NCI-H146 (cell line): ENCODE data around the gene TBC1D2.
"Not testable (repeated sequence)": the region's sequence is repeated elsewhere in the genome, so short reads cannot be mapped to it uniquely, and the experiment has no call there.

Source experiments
- DNase-seq: peaks from one replicate; lab custom pipeline; 2025; lab: John Stamatoyannopoulos, UW

Gene TBC1D2

DNA sequence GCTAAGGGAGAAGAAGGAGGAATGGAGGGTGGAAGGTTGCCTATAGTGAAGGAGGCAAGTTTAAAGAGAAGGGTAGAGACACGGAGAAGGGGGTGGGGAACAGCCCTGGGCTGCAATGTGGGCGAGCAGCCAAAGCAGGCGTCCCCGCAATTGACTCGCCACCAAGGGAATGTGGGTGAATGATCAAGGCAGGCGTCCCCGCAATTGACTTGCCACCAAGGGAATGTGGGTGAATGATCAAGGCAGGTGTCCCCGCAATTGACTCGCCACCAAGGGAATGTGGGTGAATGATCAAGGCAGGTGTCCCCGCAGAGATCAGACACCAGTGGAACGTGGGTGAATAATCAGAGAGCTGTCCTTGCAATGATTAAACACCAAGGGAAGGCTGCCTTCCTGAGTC lies 14.8 kb upstream of the TBC1D2 start:
- not testable (repeated sequence) for DNase-seq

DNA sequence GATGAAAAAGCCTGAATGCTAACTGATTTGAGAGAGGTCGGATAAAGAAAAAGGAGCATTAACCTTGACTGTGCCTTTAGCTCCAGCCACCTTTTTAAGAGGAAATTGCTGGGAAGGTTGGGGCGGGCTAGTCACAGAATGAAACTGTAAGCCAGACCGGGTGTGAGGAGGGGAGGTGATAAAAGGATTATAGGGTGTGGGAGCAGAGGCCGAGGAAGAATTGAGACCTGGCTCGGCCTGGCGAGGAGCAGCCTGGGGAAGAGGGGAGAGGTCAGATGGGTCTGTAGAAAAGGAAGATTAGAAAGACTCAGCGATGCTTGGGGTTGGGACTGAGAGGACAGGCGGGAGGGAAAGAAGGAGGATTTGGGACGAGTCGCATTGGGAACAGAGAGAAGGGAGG lies 14.2 kb upstream of the TBC1D2 start:
- not testable (repeated sequence) for DNase-seq

DNA sequence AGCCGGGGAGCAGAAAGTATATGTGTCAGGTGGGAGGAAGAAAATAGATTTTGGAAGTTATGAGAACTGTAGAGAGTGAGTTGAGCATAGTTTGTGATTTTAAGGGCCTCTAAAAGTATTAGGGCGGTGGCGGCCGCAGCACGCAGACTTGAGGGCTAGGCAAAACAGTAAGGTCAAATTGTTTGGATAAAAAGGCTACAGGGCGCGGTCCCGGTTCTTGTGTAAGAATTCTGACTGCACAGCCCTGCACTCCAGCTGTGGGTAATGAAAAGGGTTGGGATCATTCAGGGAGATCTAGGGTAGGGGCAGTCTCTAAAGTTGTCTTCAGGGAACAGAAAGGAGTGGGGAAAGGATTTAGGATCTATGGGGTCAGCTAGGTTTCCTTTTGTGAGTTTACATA lies 12.1 kb upstream of the TBC1D2 start:
- not testable (repeated sequence) for DNase-seq

DNA sequence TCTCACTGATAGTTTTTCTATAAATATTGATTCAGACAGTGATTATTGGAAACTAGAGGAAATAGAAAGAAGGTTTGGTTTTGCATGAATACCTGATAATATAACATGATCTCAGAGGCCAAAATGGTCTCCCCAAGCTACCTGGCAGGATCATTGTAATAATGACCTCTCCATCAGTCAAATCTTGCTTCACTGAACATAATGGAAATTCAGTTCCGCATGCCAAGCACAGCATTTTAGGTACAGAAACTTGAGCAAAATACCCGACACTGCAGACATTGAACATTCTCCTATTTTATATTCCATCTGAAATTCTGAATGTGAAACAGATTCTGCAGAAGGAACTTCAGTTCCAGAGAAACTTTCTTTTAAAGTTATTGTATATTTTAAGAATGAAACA lies 9.1 kb upstream of the TBC1D2 start:
- no peak for DNase-seq

DNA sequence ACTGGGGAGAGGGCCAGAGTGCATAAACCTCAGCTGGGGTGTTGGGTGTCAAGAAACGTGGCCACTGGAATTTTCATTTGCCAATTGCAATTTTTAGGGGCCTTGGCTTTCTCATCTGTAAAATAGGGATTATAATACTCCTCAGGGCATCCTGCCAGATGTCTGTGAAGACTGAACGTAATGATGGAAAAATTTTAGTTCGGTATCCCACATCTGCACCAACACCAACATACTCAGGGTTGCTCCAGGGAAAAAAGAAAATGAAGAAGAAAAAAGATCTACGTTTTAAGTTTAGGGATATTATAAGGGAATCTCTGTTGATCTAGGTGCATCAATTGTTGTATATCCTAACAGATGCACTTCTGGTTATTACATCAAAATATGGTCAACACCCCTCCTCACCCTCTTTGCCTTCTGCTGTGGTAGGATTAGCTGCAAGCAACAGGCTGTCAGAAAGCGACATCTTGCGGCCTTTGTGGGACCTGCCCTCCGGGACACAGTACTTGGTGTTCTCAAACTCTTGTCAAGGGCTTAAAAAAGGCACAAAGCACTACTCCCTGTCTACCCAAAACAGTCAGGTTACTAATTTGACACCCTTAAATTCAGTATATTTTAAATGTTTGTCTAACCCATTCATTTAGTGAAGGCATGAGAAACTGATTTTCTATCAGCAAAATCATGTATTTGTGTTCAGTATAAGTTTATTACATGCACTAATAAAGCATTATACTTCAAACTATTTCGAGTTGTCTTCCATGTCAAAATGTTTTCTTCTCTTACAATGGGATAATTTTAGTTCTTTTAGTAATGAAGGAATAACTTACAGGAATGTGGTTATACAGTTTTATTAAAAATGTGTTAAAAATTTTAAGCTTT lies 8.3 kb upstream of the TBC1D2 start:
- peak; percentile 63 for DNase-seq

DNA sequence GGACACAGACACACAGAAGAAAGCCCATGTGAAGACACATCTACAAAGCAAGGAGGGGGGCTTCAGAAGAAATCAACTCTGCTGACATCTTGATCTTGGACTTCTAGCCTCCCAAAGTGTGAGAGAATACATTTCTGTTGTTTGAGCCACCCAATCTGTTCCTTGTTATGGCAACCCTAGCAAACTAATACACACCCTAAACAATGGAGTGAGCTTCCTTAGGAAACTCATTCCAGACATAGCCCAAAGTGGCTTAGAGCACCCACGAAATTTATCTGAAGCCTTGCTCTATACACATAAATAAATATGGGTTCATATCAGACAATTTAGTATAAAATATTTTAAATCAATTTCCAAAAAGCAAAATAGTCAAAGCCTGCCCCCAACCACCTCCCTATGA lies 7.6 kb upstream of the TBC1D2 start:
- no peak for DNase-seq

DNA sequence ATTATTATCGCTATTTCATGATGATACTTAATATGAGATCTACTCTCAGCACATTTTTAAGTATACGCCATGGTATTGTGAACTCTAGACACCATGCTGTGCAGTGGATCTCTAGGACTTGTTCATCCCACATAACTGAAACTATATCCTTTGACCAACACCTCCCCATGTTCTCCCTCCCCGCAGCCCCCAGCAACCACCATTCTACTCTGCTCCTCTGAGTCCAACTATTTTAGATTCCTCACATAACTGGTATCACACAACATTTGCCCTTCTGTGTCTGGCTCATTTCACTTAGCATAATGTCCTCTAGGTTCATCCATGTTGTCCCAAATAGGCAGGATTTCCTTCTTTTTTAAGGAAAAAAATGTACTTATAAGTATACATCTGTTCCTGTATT lies 6.6 kb upstream of the TBC1D2 start:
- DNase-seq: no peak

DNA sequence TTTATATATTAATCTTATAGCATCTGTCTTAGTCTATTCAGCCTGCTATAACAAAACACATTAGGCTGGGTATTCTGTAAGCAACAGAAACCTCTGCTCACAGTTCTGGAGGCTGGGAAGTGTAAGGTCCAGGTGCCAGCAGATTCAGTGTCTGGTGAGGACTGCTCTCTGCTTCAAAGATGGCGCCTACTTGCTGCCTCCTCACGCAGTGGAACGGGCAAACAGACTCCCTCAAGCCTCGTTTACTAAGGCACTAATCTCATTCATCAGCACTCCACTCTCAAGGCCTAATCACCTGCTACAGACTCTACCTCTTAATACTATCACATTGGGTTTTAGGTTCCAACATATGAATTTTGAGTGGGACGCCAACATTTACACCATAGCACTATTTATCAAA lies 5.2 kb upstream of the TBC1D2 start:
- no peak for DNase-seq

DNA sequence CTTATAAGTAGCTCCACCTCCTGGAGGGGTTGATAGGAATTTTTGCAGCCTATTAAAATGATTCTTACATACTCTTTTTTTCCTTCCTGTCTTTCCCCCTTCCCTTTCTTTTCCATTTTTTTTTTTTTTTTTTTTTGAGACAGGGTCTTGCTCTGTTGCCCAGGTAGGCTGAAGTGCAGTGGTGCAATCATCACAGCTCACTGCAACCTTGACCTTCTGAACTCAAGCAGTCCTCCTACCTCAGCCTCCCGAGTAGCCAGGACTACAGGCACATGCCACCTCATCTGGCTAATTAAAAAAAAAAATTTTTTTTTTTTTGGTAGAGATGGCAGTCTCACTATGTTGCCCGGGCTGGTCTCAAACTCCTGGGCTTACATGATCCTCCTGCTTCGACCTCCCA lies 4.3 kb upstream of the TBC1D2 start:
- no peak for DNase-seq

DNA sequence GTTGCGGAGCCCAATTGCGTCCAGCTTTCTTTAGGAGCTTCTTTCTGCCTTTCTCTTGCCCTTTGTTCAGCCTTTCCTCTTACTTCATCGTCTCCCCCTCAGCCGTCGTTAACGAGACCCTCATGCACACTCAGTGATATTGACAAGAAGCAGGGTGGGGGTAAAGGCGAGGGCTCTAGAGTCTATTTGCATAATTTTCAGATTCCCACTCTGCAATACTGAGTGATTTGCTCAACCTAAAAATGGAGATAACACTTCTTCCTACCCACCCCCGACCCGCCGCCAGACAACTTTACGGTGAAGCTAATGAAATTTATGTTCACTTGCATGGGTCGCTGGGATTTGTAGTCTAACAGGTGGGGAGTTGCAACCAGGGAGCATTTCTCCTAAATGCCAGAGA lies 1.3 kb upstream of the TBC1D2 start:
- DNase-seq: peak; percentile 23

DNA sequence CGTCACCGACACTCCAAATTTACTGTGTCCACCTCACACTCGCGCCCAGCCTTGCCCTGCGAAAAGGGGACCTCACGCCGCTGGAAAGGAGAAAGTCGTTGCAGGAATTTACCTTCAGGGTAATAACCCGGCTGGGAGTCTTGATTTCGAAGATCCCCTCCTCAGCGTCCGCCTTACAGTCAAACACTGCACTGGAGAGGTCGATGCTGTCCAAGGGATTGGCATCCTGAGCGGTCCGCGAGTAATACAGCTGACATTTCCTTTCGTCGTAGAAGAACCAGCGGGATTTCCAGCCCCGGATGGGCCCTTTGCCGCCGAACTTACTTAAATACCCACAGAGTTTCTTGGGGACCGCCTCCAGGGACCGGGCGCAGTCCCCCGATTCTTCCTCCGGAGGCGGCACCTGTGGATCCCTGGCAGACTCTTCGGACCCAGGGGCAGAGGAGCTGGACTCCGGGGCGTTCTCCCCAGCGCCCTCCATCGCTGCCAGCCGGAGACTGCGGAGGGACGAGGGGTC lies 330 bp downstream of the TBC1D2 start:
- DNase-seq: no peak

DNA sequence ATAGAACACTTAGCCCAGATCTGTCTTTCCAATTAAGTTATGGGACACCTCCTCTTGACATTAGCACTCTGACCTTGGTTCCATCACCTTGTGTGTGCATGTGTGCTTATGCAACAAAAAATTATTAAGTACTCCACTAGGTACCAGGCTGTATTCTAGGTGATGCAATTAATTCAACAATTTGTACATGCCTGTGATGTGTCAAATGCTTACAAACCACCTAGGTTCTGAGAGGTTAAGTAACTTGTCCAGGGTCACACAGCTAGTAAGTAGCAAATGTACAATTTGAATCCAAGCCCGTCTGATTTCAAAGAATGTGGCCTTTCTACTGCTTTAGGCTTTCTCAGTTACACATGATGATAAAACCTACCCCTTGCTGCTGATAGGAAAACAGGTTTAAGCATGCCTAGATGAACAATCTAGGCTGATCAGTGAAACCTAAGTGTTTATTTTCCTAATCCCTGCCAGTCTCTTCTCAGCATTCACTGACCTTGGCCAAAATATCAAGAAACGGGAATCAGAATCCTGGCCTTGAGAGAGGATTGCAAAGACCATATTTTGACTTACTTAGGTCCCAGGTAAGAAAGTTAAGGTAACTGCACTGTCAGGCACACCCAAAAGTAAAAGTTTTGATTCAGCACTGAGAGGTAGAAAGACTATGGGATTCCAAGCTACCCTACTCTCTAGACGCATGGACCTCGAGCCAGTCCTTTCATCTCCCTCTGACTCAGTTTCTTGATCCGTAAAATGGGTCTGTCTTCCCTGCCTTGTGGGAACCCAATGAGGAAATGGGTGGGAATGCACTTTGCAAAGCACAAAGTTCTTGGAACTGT lies 1.0 kb downstream of the TBC1D2 start:
- no peak for DNase-seq

DNA sequence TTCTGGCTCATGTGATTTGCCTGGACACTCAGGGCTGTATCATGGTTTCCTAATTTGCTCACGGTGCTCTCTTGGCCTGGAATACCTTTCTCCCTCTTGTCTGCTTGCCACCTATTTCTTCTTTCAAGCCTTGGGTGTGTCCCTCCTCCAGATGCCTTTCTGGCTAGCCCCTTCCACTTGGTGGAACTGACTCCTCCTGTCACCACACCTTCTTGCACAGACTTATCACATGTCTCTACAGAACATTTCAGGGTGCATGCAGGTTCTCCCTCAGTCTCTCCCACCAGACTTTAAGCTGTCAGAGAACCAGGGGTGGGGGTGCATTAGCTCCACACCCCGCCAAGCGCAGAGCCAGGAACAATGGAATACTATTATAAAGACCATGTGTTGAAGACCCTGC lies 1.9 kb downstream of the TBC1D2 start:
- no peak for DNase-seq

DNA sequence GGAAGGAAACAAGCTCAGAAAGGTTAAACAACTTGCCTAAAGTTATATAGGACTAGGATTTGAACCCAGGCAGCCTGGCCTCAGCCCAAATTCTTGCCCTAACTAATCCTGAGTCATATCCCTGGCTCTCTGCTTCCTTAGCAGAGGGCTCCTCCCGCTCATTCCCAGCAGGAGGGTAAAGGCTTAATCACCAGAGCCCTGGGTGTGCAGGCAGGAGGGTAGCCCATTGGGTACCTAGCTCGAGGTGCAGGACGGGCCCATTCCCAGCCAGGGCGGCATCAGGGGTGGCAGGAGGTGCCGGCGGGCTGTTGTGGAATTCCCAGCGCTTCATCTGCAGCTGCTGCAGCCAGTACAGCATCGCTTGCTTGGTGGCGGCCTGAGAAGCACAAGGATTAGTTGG lies 3.9 kb downstream of the TBC1D2 start:
- DNase-seq: no peak

DNA sequence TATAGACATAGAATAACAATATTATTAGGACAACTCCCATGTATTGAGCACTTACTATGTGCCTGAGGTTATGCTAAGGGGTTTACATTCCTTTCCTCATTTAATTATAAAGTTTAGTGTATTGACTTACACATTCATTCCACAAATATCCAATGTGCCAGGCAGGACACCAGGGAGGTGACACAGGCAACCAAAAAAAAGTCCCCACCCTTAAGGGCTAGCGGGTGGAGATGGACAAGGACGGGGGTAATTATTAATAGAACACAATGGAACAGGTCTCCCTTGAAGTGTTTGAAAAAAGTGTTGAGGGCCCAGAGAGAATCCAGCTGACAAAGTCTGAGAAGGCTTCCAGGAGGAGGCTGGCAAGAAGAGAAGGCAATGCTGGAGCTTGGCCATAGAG lies 5.7 kb downstream of the TBC1D2 start:
- DNase-seq: no peak

DNA sequence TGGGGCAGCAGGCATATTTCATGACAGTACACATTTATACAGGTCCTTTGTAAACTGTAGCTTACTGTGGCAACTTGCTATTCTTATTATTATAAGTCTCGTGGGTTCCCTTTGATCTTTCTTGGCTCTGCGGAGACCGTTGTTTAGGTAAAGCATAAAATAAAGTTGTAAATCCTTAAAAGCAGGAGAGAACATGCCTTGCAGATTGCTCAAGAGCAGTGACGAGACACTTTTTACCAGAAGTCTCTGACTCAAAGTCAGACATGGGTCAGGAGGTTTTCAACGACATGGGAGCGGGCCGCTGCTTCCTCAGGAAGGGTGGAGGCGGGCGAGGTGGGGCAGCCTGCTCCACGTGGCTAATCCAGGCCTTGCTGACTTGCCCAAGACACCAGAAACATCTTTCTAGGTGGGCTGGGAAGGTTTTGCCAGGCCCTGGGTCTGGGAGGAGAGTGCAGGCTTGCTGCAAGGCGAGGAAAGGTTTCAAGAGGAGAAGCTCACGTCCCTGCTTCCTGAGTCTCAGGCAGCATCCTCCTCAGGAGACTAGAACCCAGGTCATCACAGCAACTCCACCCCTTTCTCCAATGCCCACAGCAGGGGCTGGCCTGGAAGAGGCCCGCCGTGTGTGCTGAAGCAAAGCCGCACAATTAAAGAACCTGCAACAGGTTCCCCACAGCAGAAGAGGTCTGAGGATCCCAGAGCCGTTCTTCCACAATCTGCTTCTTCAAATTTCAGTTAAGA lies 6.5 kb downstream of the TBC1D2 start:
- no peak for DNase-seq

DNA sequence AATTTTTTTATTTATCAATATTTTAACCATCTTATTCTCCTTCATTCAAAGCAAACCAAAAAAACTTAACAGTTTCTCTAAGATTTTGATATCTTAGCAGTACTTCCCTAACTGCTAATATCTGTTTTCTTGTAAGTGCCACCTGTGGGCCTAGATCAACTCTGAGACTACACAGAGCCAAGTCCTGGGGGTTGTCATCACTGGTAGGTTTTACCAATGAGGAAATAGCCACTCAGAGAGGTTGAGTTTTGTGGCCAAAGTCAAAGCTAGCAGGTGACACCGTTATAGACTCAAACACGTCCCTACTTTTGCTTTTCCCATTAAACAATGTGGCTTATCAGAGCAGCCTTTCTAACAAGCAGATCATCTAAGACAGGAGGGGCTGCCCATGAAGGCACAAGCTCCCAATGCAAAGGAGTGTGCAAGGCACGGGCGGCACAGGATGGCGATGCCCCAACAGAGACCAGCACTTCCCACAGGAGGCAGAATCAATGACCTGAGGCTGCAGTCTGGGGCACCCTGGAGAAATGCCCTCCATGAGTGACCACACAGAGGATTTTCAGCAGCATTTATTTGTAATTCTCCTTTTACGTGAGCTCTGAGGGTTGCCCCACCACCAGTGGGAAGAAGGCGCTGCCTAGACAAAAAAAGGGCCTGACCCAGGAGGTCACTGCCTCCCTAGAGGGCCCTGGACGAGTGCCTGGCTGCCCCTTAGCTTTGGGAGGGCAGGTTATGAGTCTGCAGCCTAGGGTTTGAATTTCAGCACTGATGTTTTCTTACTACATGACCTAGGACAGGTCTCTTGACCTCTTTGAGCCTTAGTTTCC lies 7.4 kb downstream of the TBC1D2 start:
- no peak for DNase-seq

DNA sequence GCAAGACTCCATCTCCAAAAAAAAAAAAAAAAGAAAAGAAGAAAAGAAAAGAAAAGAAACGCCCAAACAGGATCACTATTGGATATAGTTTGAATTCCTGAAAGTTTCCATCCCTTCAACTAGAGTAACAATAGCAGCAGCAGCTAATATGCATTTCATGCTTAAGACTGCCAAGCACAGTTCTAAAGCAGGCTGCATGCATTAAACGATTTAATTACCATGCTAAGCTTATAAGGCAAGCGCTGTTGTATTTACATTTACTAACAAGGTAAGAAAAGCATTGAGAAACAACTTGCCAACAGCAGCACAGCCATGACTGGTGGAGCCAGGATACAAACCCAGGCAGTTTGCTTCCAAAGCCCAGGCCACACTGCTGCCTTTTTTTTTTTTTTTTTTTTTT lies 13.0 kb downstream of the TBC1D2 start:
- DNase-seq: no peak

DNA sequence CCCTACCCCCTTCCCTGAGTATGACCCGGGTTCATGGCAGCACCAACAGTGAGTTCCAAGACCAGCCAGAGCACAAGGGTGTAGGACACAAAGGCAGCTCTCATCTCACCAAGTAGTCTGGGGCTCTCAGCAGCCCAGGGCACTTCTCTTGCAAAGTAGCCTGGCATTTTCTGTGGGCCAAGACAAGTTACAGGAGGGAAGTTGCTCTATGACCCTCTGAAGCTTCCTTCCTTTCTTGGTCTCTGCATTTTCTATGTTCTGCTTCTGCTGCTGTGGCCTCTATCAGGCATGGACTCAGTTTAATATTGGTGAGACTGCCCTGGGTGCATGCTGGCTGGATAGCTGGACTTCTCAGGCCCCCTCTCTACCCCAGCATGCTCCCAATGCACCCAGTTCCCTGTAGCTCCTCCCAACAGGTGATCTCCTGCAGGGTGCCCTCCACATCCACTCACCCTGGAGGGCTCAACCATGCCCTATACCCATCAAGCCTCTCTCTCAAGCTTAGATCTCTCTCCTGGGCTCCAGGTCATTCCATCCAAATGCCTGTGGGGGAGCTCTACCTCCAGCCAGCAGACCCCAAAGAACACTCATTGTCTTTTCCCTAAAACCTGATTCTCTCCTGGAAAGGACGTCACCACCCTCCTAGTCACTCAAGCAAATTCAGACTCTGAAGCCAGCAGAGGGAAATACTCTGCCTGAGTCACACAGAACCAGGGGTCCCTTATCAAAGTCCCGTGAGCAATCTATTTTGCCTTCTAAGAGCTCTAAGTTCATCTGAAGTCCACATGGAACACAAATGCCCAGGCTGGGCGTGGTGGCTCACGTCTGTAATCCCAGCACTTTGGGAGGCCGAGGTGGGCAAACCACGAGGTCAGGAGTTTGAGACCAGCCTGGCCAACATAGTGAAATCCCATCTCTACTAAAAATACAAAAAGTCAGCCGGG lies 13.8 kb downstream of the TBC1D2 start:
- no peak for DNase-seq

DNA sequence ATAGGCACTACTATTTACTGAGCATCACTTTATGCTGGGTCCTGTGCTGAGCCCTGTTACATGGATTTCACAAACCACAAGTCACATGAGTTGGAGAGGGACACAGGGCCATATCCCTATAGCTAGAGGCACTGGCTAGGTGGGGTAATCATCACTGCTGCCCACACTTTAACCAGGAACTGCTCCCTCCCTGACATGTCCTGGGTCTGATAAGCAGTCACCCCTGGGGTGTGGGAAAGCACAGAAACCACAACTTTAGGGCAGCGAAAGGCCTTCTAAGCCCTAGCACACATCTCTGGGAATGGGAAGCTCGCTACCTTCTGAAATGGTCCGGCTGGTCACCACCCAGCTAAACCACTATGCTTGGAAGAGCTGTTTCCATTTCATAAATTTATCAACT lies 15.0 kb downstream of the TBC1D2 start:
- DNase-seq: no peak
